NCI-H187 (cell line): ENCODE results near the gene KCNQ5.
A peak's percentile ranks its signal among the peaks of the same experiment; 100 is the strongest.

ENCODE experiments used
- DNase-seq, 2 experiments: peaks; one replicate each; lab custom pipeline; 2025; lab: John Stamatoyannopoulos, UW

Gene KCNQ5

DNA sequence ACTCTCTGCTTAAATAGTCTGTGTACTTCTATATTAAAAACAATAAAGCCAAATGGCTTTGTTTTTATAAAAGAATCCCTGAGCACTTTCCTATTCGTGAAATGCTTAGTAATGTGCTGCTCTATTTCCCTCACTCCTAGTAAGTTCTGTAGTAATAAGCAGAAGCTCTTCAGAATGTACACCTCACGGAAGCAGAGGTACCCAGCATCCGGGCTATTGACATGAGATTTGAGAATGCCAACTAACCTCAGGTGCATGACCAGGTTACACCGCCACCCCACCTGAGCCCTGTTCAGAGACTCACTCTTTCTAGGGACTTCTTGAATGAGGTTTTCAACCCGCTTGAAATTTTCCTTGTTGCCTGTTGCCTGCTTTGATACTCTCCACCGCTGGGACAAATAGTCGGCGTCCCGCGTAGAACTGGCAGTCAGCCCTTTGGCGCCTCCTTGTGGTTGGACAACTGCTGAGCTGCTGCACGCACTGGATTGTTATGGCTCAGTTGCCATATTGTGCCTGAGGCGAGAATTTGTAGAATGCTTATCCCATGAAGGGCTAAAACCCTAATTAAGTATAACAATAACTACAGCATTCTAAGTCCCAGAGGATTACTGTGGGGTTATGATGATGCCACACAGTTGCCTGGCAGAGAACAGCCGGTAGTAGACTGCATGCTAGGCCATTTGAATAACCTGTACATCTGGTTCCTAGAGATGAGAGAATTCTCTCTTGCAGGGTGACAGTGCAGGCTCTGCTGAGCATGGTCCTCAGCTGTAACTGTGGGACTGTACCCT lies 508.0 kb downstream of the KCNQ5 start:
- peak; percentile 54 to 65 for DNase-seq

DNA sequence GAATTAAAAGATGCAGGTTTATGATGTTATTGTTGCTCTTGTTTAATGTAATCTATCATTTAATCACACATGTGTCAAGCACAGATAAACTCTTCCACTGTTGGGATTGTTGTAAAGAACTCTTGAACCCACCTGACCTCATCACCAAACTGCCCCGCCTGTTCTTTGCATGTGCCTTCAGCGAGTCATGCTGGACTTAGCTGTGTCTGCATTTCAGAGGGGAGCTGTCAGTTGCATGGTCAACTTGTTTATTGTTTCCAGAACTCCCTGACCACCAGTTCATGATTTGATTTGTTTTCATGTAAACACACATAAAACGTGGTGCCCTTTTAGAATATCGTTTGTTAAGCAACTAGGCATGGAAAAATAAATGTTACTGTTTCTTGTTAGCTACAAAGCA lies 509.8 kb downstream of the KCNQ5 start:
- DNase-seq: no peak

GRCh38 chr6:73134588-73134987 lies 512.7 kb downstream of the KCNQ5 start:
- no peak for DNase-seq

- DNase-seq: no peak
Observed at GRCh38 chr6:73139681-73140383, 518.0 kb downstream of the KCNQ5 start.

DNA sequence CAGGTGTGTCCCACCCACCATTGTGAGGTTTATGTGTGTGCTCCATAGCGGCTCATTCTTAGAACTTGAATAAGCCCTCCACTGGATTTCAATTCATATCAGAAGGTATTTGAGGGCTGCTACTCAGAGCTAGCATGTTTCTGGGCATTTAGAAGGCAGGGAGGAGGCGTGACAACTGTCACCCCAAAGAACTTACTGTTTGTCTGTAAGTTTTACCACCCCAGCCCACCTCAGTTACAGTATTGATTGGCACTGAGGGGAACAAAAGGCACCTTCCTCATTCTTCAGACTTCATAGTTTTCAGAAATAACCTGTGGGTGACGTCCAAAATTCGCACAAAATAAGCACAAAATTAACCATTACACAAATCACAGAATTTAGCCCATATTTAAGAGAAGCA lies 521.7 kb downstream of the KCNQ5 start:
- no peak for DNase-seq

GRCh38 chr6:73144516-73144915 lies 522.7 kb downstream of the KCNQ5 start:
- DNase-seq: no peak

DNA sequence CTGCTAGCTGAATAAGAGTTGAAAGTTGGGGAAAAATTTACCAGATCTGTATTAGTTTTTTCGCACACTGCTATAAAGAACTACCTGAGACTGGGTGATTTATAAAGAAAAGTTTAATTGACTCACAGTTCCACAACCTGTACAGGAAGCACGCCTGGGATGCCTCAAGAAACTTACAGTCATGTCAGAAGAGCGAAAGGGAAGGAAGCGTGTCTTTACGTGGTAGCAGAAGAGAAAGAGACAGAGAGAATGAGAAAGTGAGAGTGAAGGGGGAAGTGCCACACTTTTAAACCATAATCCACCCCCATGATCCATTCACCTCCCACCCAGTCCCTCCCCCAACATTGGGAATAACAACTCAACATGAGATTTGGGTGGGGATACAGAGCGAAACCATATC lies 523.8 kb downstream of the KCNQ5 start:
- no peak for DNase-seq

DNA sequence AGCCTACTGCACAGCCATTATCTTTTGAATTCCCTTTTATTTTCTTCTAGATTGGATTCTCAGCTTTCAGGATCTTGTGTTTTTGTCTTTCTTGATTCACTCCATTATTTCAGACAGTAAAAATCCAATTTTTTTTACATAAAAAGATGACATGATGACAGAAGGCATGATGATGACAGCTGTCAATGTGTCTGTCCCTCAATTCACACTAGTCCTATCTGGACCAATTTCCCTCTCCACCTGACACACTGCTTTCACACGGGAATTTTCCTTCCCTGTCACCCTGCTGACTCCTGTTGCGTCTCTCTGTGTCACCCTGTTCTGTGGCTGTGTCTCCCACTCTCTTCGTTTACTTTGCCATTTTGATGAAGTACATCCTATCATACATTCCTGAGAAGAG lies 529.9 kb downstream of the KCNQ5 start:
- no peak for DNase-seq

GRCh38 chr6:73152556-73152955 lies 530.7 kb downstream of the KCNQ5 start:
- no peak for DNase-seq

- no peak for DNase-seq
Observed at GRCh38 chr6:73152966-73153757, 531.3 kb downstream of the KCNQ5 start.

DNA sequence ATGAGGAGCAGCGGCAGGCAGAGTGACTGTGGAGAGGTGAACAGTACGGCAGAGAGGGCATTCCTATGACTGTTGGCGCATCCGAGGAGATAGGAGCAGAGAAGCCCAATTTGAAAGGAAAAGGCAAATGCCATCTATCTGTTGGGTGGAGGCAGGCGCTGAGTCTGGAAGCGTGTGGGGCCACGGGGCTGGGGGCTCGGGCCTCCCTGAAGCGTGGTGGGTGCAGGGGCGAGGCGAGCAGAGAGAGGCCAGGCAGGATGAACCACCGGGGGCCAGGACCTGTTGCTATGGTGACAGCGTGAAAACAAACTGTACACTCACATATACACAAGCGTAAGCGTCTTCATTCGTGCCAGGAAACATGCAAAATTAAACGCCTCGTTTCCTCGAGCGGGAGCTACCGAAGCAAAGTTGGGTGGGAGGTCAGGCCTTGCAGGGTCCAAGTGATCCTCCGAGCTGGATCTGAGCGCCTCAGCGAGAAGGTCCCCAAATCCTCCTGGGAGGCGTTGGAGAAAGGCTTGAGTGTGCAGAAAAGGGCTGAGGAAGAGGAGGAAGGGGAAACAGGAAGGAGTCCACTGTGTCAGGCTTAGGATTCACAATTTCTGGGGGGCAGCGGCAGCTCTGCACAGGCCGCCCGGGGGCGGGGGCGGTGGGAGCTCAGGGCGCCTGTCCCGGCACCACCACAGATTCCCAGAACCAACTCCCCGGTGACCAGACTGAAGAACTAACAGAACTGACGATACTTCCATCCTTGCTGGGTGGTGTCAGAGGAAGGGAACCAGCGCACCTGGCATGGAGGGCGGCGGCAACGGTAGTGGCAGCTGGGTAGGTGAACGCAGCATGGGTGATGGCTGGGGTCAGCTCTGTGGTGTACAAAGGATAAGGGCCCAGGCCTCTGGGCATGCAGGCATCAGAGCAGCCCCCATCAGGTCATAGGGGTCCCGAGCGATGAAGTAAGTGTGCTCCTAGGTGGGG lies 535.2 kb downstream of the KCNQ5 start:
- DNase-seq: no peak

GRCh38 chr6:73157870-73158269 lies 536.0 kb downstream of the KCNQ5 start:
- DNase-seq: no peak

DNA sequence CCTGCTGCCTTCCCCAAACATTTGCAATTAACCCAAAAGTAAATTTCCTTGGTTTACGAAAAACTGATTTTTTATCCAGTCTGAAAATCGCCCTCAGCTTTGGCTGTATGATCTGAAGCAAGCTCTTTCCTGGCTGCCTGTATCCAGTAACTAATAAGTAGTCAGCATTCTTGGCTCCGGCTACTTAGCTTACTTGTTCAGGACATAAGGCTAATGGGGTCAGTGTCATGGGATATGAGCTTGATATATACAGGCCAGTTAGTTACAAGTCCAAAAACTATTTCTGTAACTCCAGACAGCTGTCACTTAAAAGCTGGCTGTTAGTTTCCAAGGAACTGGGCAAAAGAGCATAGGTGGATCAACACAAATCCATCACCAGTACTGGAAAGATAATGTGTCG lies 547.2 kb downstream of the KCNQ5 start:
- no peak for DNase-seq

DNA sequence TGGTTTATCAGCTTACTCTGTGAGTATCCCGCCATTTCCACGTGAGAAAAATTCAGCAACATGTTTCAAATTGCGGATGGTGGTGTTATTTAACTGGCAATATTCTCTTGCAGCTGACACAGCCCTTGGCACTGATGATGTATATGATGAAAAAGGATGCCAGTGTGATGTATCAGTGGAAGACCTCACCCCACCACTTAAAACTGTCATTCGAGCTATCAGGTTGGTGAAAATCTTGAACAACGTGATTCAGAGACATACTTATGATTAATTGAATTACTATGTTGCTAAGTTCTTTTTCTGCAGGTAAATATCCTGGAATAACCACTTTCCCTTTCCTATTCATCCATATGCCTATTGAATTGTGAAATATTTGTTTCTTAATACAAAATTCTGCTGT lies 547.8 kb downstream of the KCNQ5 start:
- DNase-seq: no peak

GRCh38 chr6:73174646-73175045 lies 552.8 kb downstream of the KCNQ5 start:
- DNase-seq: no peak

GRCh38 chr6:73176057-73176456 lies 554.2 kb downstream of the KCNQ5 start:
- DNase-seq: no peak

GRCh38 chr6:73177221-73177944 lies 555.5 kb downstream of the KCNQ5 start:
- no peak for DNase-seq

DNA sequence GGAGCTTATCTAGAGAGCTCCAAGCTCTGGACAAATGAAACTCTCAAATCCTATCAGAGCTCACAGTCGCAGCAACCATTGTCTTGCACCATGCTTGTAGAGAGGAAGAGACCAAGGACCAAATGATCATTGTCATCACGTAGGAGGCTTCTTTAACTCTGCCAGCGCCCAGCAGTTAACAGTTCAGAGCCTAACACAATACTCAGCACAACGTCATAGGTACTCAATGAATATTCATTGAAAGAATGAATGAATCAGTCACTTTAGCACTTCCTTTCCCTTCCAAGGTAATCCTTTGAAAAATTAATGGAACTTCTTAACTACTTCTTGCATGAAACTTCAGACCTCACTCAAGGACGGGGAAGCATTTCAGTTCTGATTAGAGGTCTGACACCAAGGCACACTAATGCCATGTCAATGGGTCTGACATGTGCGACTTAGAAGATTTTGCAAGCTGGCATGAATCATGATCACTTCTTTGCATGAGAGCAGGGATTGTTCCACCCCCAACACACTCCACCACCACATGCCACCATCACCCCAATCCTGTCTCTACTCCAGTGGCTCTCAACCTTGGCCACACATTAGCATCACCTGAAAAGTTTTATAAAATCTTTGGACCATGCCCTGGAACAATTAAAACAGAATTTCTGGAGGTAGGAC lies 558.3 kb downstream of the KCNQ5 start:
- DNase-seq: peak in 1 of 2 experiments; percentile 50

- DNase-seq: peak in 1 of 2 experiments; percentile 38
Observed at GRCh38 chr6:73180763-73181619, 559.1 kb downstream of the KCNQ5 start.
